ENCODE data around the gene RASGRP4.

- TF ChIP-seq ZNF70 (CRISPR knock-in tag; IDR thresholded peaks at IDR 0.05) = no peak
- no peak for TF ChIP-seq PATZ1 (CRISPR knock-in tag; IDR thresholded peaks at IDR 0.05; ENCODE audit: borderline replicate concordance)
- no peak for TF ChIP-seq CREB5 (CRISPR knock-in tag; IDR thresholded peaks at IDR 0.05; ENCODE audit: low read depth)
- no peak for TF ChIP-seq ISL1 (CRISPR knock-in tag; IDR thresholded peaks at IDR 0.05)
- TF ChIP-seq TSHZ2 (CRISPR knock-in tag; IDR thresholded peaks at IDR 0.05) = no peak
- TF ChIP-seq ESRRG (CRISPR knock-in tag; IDR thresholded peaks at IDR 0.05) = no peak
- TF ChIP-seq ZFP30 (CRISPR knock-in tag; IDR thresholded peaks at IDR 0.05) = no peak
- no peak for TF ChIP-seq TCF4 (CRISPR knock-in tag; IDR thresholded peaks at IDR 0.05; ENCODE audit: borderline replicate concordance)
- TF ChIP-seq ARNTL (CRISPR knock-in tag; IDR thresholded peaks at IDR 0.05; ENCODE audit: borderline replicate concordance, low read depth) = no peak
- no peak for TF ChIP-seq ZNF565 (CRISPR knock-in tag; conservative IDR thresholded peaks at IDR 0.05; ENCODE audit: low read depth)
- no peak for TF ChIP-seq SNAI2 (CRISPR knock-in tag; IDR thresholded peaks at IDR 0.05)
- TF ChIP-seq ZNF8 (CRISPR knock-in tag; IDR thresholded peaks at IDR 0.05) = no peak
- TF ChIP-seq ZFP3 (CRISPR knock-in tag; IDR thresholded peaks at IDR 0.05) = no peak
These were observed 17.5 kb upstream of the RASGRP4 start for GRCh38 chr19:38443458-38443999.
